DND-41 (cell line): ENCODE data around the gene CAP1.

Experiments
- ATAC-seq: fragments of 200-7000 bp; cut with Tn5 transposase; 3 replicates; pipeline ENCODE4 v1.9.1; 2021; ENCODE audit warnings: low read depth; ENCODE audit not compliant: insufficient read depth
- DNase-seq: peaks from one replicate; pipeline ENCODE4 v3.0.0-alpha.2; 2020
- H2AFZ ChIP-seq: 2 replicates; pipeline ENCODE4 v1.6.0; 2012; ENCODE audit warnings: low read depth, low read length
- H3K27ac ChIP-seq: 2 replicates; pipeline ENCODE4 v1.5.1; 2012; ENCODE audit warnings: low read length, inconsistent platforms
- H3K27me3 ChIP-seq: fragments of 200-600 bp; sonication (generic); 2 replicates; pipeline ENCODE4 v1.6.0; 2012; ENCODE audit warnings: low read length, mild to moderate bottlenecking, inconsistent platforms; ENCODE audit not compliant: insufficient read depth, poor library complexity
- H3K36me3 ChIP-seq: 2 replicates; pipeline ENCODE4 v1.5.1; 2012; ENCODE audit warnings: low read length, inconsistent platforms; ENCODE audit not compliant: insufficient read depth
- H3K4me1 ChIP-seq: 2 replicates; pipeline ENCODE4 v1.5.1; 2012; ENCODE audit warnings: mild to moderate bottlenecking, low read length; ENCODE audit not compliant: insufficient read depth
- H3K4me2 ChIP-seq: 2 replicates; pipeline ENCODE4 v1.6.0; 2012; ENCODE audit warnings: mild to moderate bottlenecking, moderate library complexity, low read length, inconsistent platforms; ENCODE audit not compliant: insufficient read depth
- H3K4me3 ChIP-seq, 2 experiments: fragments of 200-600 bp in 1 of 2; shearing (Covaris generic) in 1 of 2; 2 replicates each; pipeline ENCODE4 v1.5.1; 2012 to 2016; ENCODE audit warnings: inconsistent platforms in 2 of 2, low read length in 2 of 2, mild to moderate bottlenecking in 2 of 2, low read depth in 1 of 2, moderate library complexity in 1 of 2
- H3K79me2 ChIP-seq: 2 replicates; pipeline ENCODE4 v1.6.0; 2012; ENCODE audit warnings: low read length, inconsistent platforms; ENCODE audit not compliant: insufficient read depth
- H3K9ac ChIP-seq: 2 replicates; pipeline ENCODE4 v1.6.0; 2012; ENCODE audit warnings: low read depth, mild to moderate bottlenecking, inconsistent platforms, low read length, moderate library complexity
- H3K9me3 ChIP-seq: 2 replicates; pipeline ENCODE4 v1.5.1; 2012; ENCODE audit warnings: low read length, moderate library complexity, mild to moderate bottlenecking, inconsistent platforms; ENCODE audit not compliant: insufficient read depth, severe bottlenecking
- H4K20me1 ChIP-seq: 2 replicates; pipeline ENCODE4 v1.6.0; 2012; ENCODE audit warnings: low read length; ENCODE audit not compliant: insufficient read depth
- CTCF ChIP-seq: IDR thresholded peaks from 2 replicates; pipeline ENCODE4 v1.5.1; 2012; ENCODE audit warnings: borderline replicate concordance, low read length, moderate library complexity, mild to moderate bottlenecking; ENCODE audit not compliant: poor library complexity, severe bottlenecking; ENCODE audit errors: extremely low read depth
- EZH2 ChIP-seq: IDR thresholded peaks from 3 replicates; pipeline ENCODE4 v1.6.1; 2012; ENCODE audit warnings: borderline replicate concordance, low read depth, mild to moderate bottlenecking, moderate library complexity, low read length, inconsistent platforms; ENCODE audit not compliant: severe bottlenecking

CAP1 gene

GRCh38 chr1:40045766-40046165, 5.2 kb downstream of the CAP1 start:
- H3K27me3 ChIP-seq = no peaks in the 10 kb centered on the region
- H3K9me3 ChIP-seq = no peaks in the 10 kb centered on the region
- H3K27ac ChIP-seq = no peak overlapping the region
- H3K4me3 ChIP-seq = no peak overlapping the region
- peaks cover 97% of the 10 kb centered on the region for H3K79me2 ChIP-seq
- no peak overlapping the region for H2AFZ ChIP-seq
- peaks cover 56% of the 10 kb centered on the region; the same call in 1 of the 2 replicates for H4K20me1 ChIP-seq
- H3K36me3 ChIP-seq = peaks cover 31% of the 10 kb centered on the region
- DNase-seq (no peak), ATAC-seq (no peak)
- TF ChIP-seq CTCF (no peak), EZH2 (no peak)
- peaks cover 28% of the 10 kb centered on the region for H3K4me1 ChIP-seq
- H3K9ac ChIP-seq = no peak overlapping the region
- no peak overlapping the region for H3K4me2 ChIP-seq

GRCh38 chr1:40047276-40047675, 6.7 kb downstream of the CAP1 start:
- ATAC-seq (no peak), DNase-seq (no peak)
- no peaks in the 10 kb centered on the region for H3K9me3 ChIP-seq
- peaks cover 97% of the 10 kb centered on the region for H3K79me2 ChIP-seq
- H2AFZ ChIP-seq = no peak overlapping the region
- H3K4me1 ChIP-seq = peaks cover 17% of the 10 kb centered on the region
- H4K20me1 ChIP-seq = peaks cover 55% of the 10 kb centered on the region; the same call in 1 of the 2 replicates
- H3K4me2 ChIP-seq = no peak overlapping the region
- TF ChIP-seq CTCF = no peak
- no peak for TF ChIP-seq EZH2
- H3K36me3 ChIP-seq = peaks cover 34% of the 10 kb centered on the region
- no peaks in the 10 kb centered on the region for H3K27me3 ChIP-seq
- H3K9ac ChIP-seq = no peak overlapping the region
- H3K27ac ChIP-seq = no peak overlapping the region
- no peak overlapping the region for H3K4me3 ChIP-seq

DNA sequence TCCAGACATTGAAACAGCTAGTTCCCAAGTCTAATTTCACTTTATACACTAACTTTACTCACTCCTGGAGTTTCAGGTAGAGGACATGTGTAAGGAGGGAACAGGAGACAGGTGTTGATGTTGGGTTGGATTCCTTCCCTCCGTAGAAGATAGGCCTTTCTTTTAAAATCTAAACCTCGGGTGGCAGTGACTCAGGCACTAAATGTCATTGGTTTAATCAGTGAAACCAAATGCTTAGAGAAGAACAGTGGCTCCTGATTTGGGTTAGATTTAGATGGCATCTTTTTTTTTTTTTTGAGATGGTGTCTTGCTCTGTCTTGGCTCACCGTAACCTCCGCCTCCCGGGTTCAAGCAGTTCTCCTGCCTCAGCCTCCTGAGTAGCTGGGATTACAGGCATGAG, 7.2 kb downstream of the CAP1 start:
- peaks cover 53% of the 10 kb centered on the region; the same call in 1 of the 2 replicates for H4K20me1 ChIP-seq
- no peak for ATAC-seq
- H2AFZ ChIP-seq = no peak overlapping the region
- H3K27ac ChIP-seq = no peak overlapping the region
- no peak for DNase-seq
- no peak overlapping the region for H3K4me2 ChIP-seq
- peaks cover 29% of the 10 kb centered on the region for H3K36me3 ChIP-seq
- no peaks in the 10 kb centered on the region for H3K9me3 ChIP-seq
- TF ChIP-seq CTCF (no peak), EZH2 (no peak)
- H3K9ac ChIP-seq = no peak overlapping the region
- no peak overlapping the region for H3K4me3 ChIP-seq
- H3K4me1 ChIP-seq = peaks cover 12% of the 10 kb centered on the region
- H3K27me3 ChIP-seq = no peaks in the 10 kb centered on the region
- peaks cover 97% of the 10 kb centered on the region for H3K79me2 ChIP-seq

GRCh38 chr1:40049725-40050124, 9.2 kb downstream of the CAP1 start:
- H3K4me1 ChIP-seq = no peaks in the 10 kb centered on the region
- H3K27ac ChIP-seq = no peak overlapping the region
- no peak overlapping the region for H3K4me2 ChIP-seq
- H3K36me3 ChIP-seq = peaks cover 28% of the 10 kb centered on the region
- ATAC-seq = no peak
- peaks cover 95% of the 10 kb centered on the region for H3K79me2 ChIP-seq
- H3K9ac ChIP-seq = no peak overlapping the region
- TF ChIP-seq EZH2 (no peak), CTCF (no peak)
- DNase-seq = no peak
- H3K9me3 ChIP-seq = no peaks in the 10 kb centered on the region
- peaks cover 57% of the 10 kb centered on the region; the same call in 1 of the 2 replicates for H4K20me1 ChIP-seq
- H3K4me3 ChIP-seq = no peak overlapping the region
- H2AFZ ChIP-seq = no peak overlapping the region
- no peaks in the 10 kb centered on the region for H3K27me3 ChIP-seq
